C4-2B (cell line): ENCODE data around the gene CLIC3.

ENCODE experiments used
- H3K27ac ChIP-seq: fragments of 450-650 bp; 2 replicates; pipeline ENCODE4 v1.5.1; 2017
- ZFX ChIP-seq: fragments of 450-650 bp; IDR thresholded peaks from 2 replicates; pipeline ENCODE4 v1.6.1; 2017
- TF ChIP-seq, protein P1 (sequence below): fragments of 450-650 bp; conservative IDR thresholded peaks from 2 replicates; pipeline ENCODE4 v1.5.1; 2017; ENCODE audit warnings: mild to moderate bottlenecking

The CLIC3 gene

DNA sequence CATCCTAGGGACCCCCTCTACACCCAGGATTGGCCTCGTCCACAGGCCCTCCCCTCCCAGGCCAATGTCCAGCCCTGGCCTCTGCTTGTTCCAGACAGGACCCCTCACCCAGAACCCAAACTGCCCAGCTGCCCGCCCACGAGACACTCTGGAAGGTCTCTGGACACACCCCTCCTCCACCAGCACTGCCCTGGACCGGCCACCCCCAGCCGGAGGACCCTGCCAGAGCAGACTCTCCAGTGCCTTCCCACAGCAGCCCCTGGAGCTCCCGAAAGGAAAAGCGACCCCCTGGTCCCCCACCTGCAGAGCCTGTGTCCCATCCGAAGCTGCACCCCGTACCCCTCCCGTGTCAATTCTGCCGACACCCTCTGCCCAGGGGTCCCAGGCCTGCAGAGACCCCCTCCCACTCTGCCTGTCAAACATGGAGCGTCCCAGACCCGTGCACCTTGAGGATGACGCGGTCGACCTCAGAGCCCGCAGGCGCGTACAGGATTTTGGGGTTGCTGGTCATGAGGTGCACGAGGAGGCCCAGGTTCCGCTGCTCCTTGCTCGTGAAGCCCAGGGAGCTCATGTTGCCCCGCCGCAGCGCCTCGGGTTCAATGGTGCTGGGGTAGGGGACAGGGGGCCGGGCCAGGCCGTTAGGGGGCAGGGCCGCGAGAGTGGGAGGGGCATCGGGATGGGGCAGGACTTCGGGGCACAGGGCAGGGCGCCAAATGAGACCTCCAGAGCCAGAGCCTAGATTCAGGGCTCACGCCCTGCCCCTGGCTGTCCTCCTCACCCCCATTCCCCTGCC, 23.7 kb upstream of the CLIC3 start:
- H3K27ac ChIP-seq, result no peak overlapping the region
- TF ChIP-seq ZFX, result no peak
- TF ChIP-seq, protein P1, sequence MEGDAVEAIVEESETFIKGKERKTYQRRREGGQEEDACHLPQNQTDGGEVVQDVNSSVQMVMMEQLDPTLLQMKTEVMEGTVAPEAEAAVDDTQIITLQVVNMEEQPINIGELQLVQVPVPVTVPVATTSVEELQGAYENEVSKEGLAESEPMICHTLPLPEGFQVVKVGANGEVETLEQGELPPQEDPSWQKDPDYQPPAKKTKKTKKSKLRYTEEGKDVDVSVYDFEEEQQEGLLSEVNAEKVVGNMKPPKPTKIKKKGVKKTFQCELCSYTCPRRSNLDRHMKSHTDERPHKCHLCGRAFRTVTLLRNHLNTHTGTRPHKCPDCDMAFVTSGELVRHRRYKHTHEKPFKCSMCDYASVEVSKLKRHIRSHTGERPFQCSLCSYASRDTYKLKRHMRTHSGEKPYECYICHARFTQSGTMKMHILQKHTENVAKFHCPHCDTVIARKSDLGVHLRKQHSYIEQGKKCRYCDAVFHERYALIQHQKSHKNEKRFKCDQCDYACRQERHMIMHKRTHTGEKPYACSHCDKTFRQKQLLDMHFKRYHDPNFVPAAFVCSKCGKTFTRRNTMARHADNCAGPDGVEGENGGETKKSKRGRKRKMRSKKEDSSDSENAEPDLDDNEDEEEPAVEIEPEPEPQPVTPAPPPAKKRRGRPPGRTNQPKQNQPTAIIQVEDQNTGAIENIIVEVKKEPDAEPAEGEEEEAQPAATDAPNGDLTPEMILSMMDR, result no peak

DNA sequence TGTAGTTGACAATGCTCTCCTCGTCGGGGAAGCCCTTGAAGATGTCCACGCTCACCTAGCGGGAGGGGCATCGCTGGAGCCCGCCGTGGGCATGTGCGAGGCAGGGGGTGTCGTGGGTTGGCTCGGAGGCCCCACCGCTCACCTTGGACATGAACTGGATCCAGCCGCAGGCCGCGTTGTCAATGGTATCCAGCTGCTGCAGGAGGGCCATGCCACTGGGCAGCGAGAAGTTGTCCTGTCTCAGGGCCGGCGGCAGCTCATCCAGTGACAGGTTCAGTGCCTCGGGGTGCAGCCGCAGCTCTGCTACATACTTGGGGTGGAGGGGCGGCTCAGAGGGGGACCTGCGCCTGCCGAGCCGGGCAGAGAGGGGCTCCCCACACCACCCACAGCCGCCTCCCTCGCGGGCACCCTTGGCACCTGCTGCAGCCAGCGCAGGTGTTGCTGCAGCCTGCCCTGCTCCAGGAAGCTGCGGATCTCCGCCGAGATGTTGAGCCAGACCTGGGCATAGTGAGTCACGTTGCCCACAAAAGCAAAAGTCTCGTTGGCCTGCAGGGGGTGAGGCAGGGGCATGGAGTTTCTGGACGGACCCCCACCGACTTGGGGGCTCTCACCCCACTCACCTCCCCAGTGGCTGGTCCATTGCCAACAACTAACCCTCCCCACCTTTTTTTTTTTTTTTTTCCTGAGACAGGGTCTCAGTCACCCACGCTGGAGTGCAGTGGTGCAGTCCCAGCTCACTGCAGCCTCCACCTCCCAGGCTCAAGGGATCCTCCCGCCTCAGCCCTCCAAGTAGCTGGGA, 22.6 kb upstream of the CLIC3 start:
- TF ChIP-seq, protein P1, result no peak
- no peak for TF ChIP-seq ZFX
- no peak overlapping the region for H3K27ac ChIP-seq

DNA sequence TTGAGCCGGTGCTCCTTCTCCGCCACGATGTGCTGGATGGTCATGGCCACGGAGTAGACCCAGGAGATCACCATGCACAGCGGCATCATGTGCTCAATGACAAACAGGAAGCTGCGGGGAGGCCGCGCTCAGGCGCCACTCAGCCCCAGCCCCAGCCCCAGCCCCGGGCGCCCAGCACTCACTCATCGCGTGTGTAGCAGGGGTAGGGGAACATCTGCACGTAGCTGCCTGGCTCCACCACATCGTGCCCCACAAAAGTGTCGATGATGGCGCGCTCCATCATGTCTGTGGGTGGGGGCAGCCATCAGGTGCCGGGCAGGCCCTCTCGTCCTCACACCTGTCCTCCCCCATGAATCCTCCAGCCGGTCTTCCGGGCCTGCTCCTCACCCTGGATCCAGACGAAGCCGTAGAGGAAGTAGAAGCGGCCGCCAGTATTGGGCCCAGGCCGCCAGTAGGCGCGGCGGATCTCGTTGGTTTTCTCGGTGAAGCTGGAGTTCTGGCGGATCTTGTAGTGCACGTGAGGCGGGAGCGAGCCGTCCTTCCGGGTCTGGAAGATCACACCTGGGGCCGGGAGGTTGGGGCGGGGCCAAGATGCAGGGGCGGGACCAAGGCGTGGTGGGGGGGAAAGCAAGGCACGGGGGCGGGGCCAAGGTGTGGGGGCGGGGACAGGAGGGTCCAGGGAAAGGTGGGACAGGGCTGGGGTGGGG, 21.6 kb upstream of the CLIC3 start:
- no peak overlapping the region for H3K27ac ChIP-seq
- no peak for TF ChIP-seq ZFX
- TF ChIP-seq, protein P1, result no peak

DNA sequence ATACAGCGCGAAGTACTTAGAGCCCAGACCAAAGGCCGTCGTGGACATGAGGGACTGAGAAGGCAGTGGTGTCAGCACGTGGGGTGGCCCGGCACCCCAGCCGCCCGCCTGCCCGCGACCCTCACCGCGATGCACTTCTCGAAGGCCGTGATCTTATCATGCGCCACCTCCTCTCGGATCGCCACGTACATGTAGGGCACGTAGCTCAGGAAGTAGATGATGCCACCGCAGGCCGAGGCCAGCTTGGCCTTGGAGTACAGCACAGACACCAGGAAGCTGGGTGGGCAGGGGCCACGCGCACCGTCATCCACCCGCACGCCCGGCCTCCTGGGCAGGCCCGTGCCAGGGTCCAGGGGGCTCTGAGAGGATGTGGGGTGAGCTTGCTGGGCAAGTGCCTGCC, 20.7 kb upstream of the CLIC3 start:
- no peak for TF ChIP-seq ZFX
- TF ChIP-seq, protein P1, result no peak
- no peak overlapping the region for H3K27ac ChIP-seq

DNA sequence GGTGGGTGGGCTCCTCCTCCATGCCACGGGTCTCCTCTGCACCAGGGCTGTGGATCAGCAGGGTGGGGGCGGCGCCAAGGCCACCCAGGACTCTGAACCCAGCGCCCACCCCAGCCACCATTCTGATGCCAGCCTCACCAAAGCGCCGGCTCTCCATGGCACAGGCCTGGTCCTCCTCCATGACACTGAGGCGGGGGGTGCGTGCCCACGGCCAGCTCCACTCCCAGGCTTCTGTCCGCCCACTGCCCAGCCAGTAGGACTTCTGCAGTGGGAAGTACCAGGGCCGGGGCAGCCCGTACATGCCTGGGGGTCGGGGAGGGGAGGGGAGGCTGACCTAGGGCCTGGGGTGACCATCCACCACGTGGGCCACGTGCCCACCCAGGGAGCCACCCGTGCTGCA, 20.1 kb upstream of the CLIC3 start:
- no peak overlapping the region for H3K27ac ChIP-seq
- TF ChIP-seq, protein P1, result no peak
- TF ChIP-seq ZFX, result no peak

DNA sequence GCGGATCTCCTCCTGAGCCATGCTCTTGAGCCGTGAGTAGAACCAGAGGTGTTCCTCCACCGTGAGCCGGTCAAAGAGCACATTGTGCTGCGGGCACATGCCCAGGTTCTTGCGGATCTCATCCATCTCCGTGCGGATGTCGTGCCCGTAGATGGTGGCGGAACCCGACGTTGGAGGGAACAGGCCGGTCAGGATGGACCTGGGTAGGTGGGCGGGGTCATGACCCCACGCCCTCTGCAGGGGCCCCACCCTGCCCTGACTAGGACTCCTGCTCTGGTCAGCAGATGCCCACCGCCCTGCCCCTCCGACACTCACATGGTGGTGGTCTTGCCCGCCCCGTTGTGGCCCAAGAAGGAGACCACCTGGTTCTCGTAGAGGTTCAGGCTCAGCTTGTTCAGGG, 19.6 kb upstream of the CLIC3 start:
- H3K27ac ChIP-seq, result no peak overlapping the region
- TF ChIP-seq, protein P1, result no peak
- TF ChIP-seq ZFX, result no peak

DNA sequence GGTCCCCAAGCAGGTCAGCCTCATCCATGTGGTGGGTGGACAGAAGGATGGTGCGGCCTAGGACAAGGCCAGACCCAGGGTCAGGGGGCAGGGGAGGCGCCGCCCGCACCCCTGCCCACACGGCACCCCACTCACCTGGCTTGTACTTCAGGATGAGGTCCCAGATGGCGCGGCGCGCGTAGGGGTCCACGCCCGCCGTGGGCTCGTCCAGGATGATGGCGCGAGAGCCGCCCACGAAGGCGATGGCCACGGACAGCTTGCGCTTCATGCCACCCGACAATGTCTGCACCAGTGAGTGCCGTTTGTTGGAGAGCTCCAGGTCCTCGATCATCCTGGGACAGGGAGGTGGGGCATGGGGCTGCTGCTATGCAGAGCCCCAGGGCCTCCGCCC, 19.2 kb upstream of the CLIC3 start:
- TF ChIP-seq, protein P1, result no peak
- TF ChIP-seq ZFX, result no peak
- H3K27ac ChIP-seq, result no peak overlapping the region
